Mucosa of descending colon (tissue), 3 donors: ENCODE results near the gene FGGY. TPM values are rescaled to one million over a fixed set of nuclear protein-coding genes. Genes with fewer than 3 reads are reported as not detected.

Source experiments
- ATAC-seq: fragments of 200-7000 bp; cut with Tn5 transposase; one replicate; pipeline ENCODE4 v1.9.1; 2020; ENCODE audit warnings: mild to moderate bottlenecking, moderate library complexity
- DNase-seq, 3 donors: peaks; one replicate each; pipeline ENCODE4 v3.0.0-alpha.2; 2020
- H3K36me3 ChIP-seq: fragments of 200-600 bp; one replicate; pipeline ENCODE4 v1.8.0; 2021; ENCODE audit warnings: low read depth, mild to moderate bottlenecking
- H3K4me1 ChIP-seq: fragments of 200-600 bp; one replicate; pipeline ENCODE4 v1.8.0; 2021; ENCODE audit warnings: low read depth, mild to moderate bottlenecking
- H3K4me3 ChIP-seq: fragments of 200-600 bp; one replicate; pipeline ENCODE4 v1.8.0; 2021; ENCODE audit warnings: mild to moderate bottlenecking
- H3K9me3 ChIP-seq: fragments of 200-600 bp; one replicate; pipeline ENCODE4 v1.8.0; 2021; ENCODE audit warnings: mild to moderate bottlenecking
- intact Hi-C, 2 donors: fragments of 100-400 bp; cut with DNase I in 1 of 2; cut with micrococcal nuclease in 1 of 2; formaldehyde crosslinking; loops; one replicate each; pipeline versions ENCODE4 v1.11.0 to v1.11.1; 2022; cut with DNase I, micrococcal nuclease
- total RNA-seq, 3 donors: library from RNA; stranded (reverse); fragmentation: NEBNext Ultra II Directional in 2 of 3; extraction: Animal tissue kit (Norgen Biotek cat#: 25700) in 2 of 3; gene quantifications; one replicate each; pipeline versions ENCODE4 v1.2.1 to v1.2.4, GENCODE V29; 2021 to 2023
- TF ChIP-seq, protein P1 (sequence below): fragments of 200-600 bp; IDR thresholded peaks from one replicate; pipeline ENCODE4 v1.8.0; 2022; ENCODE audit warnings: antibody characterized with exemption, mild to moderate bottlenecking
- donor health status: DM: no; HTN: no; CAD: no; lungs with moderate emphysema.
- donor health status: DM: no; HTN: no; CAD: no.
- donor health status: DM: no; HTN: yes; CAD: no.

Gene FGGY
- total RNA-seq, 3 donors from 2014 or later, result 25.2 to 38.3 (median 36.6) TPM

DNA sequence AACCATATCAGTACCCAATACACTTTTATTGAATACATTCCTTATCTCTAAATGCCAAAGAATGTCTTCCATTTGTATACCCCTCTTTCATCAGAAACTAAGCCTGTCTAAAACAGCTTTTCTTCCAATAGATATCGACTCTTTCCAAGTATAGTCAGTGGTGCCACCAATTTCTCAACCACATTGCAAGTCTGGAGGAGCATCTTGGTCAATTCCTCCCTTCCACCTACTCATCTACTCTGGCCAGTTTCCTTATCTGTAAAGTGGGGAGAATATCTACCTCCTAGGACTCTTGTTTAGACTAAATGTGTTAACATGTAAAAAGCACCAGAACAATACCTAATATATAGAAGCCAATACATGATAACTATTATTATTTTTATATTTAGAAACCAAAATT is 28.5 kb upstream of the FGGY start:
- DNase-seq (no peak), ATAC-seq (no peak)
- intact Hi-C loops, result no loop called here
- TF ChIP-seq, protein P1, sequence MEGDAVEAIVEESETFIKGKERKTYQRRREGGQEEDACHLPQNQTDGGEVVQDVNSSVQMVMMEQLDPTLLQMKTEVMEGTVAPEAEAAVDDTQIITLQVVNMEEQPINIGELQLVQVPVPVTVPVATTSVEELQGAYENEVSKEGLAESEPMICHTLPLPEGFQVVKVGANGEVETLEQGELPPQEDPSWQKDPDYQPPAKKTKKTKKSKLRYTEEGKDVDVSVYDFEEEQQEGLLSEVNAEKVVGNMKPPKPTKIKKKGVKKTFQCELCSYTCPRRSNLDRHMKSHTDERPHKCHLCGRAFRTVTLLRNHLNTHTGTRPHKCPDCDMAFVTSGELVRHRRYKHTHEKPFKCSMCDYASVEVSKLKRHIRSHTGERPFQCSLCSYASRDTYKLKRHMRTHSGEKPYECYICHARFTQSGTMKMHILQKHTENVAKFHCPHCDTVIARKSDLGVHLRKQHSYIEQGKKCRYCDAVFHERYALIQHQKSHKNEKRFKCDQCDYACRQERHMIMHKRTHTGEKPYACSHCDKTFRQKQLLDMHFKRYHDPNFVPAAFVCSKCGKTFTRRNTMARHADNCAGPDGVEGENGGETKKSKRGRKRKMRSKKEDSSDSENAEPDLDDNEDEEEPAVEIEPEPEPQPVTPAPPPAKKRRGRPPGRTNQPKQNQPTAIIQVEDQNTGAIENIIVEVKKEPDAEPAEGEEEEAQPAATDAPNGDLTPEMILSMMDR, result no peak
- H3K36me3 ChIP-seq, result no peaks in the 10 kb centered on the region
- no peaks in the 10 kb centered on the region for H3K4me1 ChIP-seq
- no peaks in the 10 kb centered on the region for H3K9me3 ChIP-seq
- H3K4me3 ChIP-seq, result no peak overlapping the region

DNA sequence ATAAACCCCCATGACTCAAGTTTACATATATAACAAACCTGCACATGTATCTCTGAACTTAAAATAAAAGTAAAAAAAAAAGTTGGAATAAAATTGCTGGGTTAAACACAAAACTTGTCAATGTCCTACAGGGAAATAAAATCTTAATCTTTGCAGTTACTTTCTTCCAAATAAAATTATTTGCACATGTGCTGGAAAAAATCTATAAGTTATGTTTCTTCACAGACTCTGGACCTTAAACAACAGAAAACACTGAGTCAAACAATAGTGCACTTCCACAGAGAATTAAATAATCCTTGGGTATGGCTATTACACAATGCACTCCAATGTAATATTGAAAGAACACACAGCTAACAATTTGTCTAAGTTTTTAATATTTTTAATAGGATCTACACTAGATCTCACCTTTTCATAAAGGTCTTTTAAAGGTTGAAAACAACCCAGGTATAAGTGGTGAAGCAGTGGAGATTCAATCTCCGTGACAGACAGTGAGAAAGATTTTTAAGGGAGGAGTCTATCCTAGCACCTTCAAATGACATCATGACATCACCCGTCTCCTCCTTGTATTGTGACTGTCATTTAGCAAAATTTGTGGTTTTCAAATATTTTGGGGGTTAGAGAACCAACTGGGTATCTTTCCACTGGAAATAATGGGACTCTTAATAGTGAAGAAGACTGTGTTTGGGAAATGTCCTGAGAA is 25.2 kb upstream of the FGGY start:
- Histone ChIP-seq H3K9me3 (no peaks in the 10 kb centered on the region), H3K4me1 (no peaks in the 10 kb centered on the region), H3K4me3 (no peak overlapping the region), H3K36me3 (no peaks in the 10 kb centered on the region)
- TF ChIP-seq, protein P1, result no peak
- intact Hi-C loops, result no loop called here
- no peak for DNase-seq
- ATAC-seq, result no peak

GRCh38 chr1:59272507-59272906 is 24.4 kb upstream of the FGGY start:
- H3K36me3 ChIP-seq, result no peaks in the 10 kb centered on the region
- intact Hi-C loops, result no loop called here
- ATAC-seq (no peak), DNase-seq (no peak)
- no peaks in the 10 kb centered on the region for H3K4me1 ChIP-seq
- no peaks in the 10 kb centered on the region for H3K9me3 ChIP-seq
- H3K4me3 ChIP-seq, result no peak overlapping the region
- TF ChIP-seq, protein P1, result no peak

GRCh38 chr1:59276439-59276851 is 20.4 kb upstream of the FGGY start:
- DNase-seq (no peak), ATAC-seq (no peak)
- Histone ChIP-seq H3K4me3 (no peak overlapping the region), H3K9me3 (no peaks in the 10 kb centered on the region), H3K4me1 (no peaks in the 10 kb centered on the region), H3K36me3 (no peaks in the 10 kb centered on the region)
- intact Hi-C loops, result no loop called here
- TF ChIP-seq, protein P1, result no peak

DNA sequence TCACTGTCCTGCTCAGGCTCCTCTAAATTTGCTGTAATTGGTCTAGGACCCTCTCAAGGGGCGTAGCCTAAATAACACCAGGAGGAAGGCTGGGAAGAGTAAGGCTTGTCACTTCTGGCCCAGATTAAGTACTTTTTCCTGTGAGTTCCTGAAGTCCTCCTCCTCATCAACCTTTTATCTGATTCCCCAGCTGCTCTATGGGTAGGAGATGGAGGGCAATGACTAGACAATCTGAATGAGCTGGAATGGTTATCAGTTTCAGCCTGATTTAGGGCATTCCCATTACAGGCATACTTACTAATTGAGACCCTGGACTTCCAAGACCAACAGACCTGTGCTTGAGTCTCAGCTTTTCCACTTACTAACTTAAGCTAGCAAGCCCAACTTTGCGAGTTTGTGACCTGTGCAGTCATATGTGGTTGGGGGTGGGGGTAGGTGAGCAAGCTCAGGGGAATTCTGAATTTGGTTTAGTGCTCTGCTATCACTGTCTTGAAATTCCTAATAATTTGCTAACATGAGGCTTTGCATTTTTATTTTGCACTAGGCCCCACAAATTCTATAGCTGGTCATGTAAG is 18.0 kb upstream of the FGGY start:
- no peaks in the 10 kb centered on the region for H3K9me3 ChIP-seq
- no peak for ATAC-seq
- H3K4me3 ChIP-seq, result no peak overlapping the region
- DNase-seq, result no peak
- no peaks in the 10 kb centered on the region for H3K4me1 ChIP-seq
- no peaks in the 10 kb centered on the region for H3K36me3 ChIP-seq
- TF ChIP-seq, protein P1, result no peak
- intact Hi-C loops, result no loop called here
